Stimulated activated CD8-positive, alpha-beta memory T cell treated with anti-CD3 and anti-CD28 coated beads, Interleukin-2, amount 100 ng/mL, for 48 hours (primary cell): Measurements from ENCODE around the gene CD27.
"Not testable (repeated sequence)": the region's sequence is repeated elsewhere in the genome, so short reads cannot be mapped to it uniquely, and the experiment has no call there.

Source experiments
- DNase-seq, 2 donors: peaks; one replicate each; pipeline ENCODE4 v3.0.0-alpha.2; 2020; ENCODE audit warnings: low read depth in 2 of 2

CD27 gene

DNA sequence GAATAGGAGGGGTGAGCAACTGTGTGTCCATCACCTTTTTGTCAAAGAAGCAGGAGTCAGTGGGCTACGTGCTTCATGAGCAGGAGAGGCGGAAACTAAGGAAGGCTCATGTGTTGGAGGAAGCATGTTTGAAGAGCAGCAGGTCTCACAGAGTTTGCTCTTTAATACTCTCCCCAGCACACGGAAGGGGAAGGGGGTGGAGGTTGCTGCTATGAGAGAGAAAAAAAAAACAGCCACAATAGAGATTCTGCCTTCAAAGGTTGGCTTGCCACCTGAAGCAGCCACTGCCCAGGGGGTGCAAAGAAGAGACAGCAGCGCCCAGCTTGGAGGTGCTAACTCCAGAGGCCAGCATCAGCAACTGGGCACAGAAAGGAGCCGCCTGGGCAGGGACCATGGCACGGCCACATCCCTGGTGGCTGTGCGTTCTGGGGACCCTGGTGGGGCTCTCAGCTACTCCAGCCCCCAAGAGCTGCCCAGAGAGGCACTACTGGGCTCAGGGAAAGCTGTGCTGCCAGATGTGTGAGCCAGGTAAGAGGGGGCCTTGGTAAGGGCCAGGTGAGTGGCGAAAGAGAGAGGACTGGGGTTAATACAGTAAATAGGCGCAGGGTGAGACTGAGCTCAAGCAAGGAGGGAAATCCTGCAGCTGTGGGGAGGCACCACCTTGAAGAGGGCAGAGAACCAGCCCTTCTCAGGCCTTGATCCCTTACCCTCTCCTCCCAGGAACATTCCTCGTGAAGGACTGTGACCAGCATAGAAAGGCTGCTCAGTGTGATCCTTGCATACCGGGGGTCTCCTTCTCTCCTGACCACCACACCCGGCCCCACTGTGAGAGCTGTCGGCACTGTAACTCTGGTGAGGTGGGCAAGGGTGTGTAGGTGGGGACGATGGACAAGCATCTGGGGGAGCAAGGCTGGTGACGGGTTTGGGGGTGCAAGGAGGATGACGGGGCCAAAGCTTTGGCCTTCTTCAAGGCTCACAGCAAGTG is at the start of gene CD27:
CD27 (plus strand) TSS at position 252 of the 985 bp plus-strand sequence; CDS start at position 393, 141 bp downstream.
- no peak for DNase-seq

DNA sequence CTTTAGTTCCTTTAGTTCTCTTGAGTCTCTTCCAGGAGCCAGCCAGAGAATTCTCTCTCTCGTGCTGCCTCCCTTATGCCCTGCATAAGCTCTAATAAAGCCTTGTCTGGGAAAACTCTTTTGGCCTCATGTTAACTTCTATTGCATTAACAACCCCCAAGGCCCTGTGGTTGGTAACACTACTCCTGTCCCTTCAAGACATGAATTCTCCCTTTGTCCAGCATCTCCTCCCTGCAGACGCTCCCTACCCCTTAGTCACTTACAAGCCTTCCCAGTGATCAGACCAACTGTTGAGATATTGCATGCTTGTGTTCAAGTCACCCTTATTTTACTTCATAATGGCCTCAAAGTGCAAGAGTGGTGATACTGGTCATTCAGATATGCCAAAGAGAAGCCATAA is 48.7 kb upstream of the CD27 start:
- DNase-seq: no peak

DNA sequence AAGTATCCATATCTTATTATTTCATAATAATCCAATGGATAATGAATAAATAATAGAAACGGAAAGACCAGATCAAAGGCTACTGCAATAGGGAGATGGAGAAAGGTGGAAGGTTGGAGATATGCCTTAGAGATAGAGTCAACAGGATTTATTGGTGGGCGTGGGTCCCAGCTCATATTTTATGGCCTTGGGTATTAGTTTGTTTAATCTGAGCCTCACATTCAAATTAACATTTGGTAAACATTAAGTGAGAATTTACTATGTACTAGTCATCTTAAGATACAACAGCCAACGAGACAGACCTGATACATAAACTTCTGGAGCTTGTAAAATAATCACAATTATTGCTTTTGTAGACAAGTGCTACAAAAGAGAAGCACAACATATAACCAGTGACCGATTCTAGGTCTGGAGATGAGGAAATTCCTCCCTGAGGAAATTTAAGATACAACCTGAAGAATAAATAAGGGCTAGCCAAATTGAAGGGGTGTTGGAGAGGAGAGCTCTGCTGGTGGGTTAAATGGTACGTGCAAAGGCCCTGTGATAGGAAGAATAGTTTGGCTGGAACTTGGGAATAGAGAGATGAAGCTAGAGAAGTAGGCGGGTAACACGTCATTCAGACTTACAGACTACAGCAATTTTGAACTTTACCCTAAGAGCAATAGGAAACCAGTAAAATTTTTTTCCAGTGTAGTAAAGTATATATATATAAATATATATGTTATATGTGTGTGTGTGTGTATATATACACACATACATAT is 44.7 kb upstream of the CD27 start:
- no peak for DNase-seq

DNA sequence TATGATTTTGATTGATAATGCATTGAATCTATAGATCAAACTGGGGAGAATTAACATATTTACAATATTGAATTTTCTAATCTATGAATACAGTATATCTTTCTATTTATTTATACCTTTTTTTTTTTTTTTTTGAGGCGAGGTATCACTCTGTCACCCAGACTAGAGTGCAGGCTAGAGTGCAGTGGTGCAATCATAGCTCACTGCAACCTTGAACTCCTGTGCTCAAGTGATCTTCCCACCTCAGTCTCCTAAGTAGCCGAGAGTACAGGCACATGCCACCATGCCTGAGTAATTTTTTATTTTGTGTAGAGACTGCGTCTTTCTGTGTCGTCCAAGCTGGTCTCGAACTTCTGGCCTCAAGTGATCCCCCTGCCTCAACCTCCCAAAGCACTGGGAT is 40.4 kb upstream of the CD27 start:
- no peak for DNase-seq

DNA sequence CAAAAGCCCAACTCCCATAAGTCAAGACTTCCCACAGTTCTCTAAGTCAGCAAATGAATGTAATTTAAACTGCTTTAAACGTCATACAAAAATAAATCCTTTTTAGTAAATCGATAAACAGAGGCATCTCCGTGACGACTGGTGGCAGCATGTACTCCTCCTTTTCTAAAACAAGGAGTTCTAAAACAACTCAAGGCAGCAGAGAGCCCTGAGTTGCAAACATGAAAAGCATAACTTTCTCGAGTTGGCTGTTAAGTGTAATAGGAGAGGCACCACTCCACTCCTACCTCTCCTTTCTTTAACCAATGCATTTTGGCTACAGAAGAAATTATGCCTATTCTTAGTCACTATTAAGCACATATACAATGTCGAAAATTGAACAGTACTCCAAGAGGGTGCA is 38.8 kb upstream of the CD27 start:
- no peak for DNase-seq

DNA sequence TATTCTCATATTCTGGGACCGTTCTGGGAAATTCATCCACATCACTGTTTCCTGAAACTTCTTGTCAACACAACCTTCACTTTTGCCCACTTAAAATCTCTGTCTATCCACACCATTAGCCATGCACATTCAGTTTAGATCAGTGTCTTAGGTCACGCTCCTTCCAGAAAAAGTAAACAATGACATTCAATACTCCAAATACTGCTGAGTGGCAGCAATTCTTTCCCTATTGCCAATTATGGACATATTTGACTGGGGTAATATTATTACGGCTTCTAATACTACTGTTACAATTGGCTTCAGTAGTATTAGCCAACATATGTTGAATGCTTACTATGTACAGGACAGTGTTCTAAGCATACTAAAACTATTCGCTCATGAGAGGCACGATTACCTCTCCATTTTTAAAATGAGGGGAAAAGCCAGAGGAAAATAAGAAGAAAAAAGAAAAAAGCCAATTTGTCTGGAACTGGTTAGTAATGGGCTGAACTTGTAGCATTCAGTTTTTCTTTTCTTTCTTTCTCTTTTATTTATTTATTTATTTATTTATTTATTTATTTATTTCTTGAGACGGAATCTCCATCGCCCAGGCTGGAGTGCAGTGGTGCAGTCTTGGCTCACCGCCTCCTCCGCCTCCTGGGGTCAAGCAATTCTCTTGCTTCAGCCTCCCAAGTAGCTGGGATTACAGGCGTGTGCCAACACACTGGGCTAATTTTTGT is 37.4 kb upstream of the CD27 start:
- DNase-seq: no peak

DNA sequence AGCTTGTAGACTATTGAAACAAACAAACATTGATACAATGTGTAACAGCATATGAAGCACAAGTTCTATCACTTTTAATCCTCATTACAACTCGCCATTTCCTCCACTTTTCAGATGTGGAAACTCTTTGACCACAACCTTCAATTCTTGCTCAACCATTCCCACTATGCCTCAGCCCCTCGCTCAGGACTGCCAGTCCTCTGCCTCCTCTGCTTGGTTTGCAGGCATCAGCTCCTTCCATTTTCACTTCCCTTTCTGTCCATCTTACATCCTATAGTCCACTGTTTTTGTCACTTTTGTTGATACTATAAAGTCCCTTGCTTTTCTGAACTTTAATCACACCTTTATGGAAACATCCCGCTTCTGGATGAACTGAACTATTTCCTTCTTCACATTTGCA is 28.2 kb upstream of the CD27 start:
- DNase-seq: no peak

DNA sequence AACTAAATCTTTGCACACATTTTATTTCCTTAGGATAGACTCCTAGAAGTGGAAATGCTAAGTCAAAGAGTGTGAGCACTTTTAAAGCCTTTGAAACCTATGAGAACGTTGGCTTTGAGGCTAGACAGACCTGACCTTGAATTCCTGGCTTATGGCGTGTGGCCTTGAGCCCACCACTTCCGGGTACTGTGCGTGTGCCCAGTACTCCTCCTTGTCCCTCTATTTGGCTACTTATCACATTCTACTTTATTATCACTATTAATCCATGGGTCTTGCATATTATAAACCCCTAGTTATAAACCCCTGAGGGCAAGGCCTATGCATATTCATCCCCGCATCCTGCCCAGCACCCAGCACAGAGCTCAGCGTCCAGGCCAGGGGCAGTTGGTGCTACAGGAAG is 26.0 kb upstream of the CD27 start:
- DNase-seq: no peak

DNA sequence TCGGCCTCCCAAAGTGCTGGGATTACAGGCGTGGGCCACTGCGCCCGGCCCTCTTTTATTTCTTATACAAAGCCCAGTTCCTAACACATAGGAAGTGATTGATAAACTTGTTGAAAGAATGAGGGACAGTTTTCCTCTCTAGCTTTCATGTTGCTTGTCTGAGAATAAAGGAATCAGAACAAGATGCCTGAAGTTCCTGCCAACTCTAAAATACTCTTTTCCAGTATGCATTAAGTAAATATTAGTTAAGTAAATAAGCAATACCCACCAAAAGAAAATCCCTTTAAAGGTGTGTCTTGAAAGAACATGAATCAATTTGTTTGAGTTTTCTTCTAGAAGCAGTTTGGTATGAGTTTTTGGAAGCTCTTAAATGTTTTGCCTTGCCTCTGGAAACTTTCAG is 24.4 kb upstream of the CD27 start:
- DNase-seq: no peak

DNA sequence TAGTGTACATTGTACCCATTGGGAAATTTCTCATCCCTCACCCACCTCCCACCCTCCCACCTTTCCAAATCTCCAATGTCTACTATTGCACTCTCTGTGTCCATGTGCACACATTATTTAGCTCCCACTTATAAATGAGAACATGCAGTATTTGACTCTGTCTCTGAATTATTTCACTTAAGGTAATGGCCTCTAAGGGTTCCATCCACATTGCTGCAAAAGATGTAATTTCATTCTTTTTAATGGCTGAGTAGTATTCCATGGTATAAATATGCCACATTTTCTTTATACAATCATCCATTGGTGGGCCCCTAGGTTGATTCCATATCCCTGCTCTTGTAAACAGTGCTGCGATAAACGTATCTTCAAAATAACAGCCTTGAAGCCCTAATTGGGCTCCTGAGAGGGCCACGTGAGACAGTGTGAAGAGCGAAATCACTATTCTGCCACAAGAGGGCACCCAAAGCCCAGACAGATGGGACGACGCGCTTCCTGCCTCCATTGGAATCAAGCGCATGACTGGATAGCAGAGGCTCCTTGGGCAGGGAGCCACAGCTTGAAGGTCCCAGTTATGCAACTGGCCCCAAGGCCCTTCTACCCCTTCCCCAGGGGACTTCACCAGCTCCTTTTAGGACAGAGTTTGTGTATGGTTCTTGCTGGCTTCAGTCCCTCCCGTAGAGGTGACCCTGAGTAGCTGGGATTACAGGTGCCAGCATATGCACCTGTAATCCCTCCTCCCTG is 21.3 kb upstream of the CD27 start:
- DNase-seq: peak in 1 of 2 donors; percentile 57

DNA sequence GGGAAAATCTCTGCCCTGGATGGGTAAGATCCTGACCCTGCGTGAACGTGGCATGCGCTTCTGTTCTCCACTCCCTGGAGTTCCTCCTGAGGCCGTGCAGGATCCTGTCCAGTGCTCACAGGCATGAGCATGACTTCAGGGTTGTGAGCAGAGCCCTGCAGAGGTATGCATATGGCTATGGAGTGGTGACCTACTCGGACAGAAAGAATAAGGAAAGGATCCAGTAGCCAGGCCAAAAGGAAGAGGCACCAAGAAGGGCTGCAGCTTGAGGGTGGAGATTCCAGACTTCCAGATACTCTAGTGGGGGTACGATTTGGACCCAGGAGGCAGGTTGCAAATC is 20.8 kb upstream of the CD27 start:
- no peak for DNase-seq

DNA sequence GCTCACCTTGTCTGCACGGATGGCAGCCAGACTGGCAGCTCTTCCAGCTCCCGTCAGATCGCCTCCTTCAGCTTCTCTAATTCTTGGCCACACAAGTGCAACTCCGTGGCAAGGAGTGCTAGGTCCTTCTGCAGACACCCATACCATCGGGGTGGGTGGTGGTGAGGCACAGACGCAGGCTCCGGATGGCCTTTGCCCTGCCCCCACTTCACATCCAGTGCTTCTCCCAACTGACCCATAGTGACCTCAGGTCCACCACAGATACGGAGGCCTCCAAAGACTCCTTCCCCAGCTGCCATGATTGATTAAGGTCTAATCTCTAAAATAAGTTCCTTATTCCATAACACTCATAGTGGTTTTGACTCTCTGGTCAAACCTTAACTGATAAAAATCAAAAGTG is 19.9 kb upstream of the CD27 start:
- DNase-seq: no peak

DNA sequence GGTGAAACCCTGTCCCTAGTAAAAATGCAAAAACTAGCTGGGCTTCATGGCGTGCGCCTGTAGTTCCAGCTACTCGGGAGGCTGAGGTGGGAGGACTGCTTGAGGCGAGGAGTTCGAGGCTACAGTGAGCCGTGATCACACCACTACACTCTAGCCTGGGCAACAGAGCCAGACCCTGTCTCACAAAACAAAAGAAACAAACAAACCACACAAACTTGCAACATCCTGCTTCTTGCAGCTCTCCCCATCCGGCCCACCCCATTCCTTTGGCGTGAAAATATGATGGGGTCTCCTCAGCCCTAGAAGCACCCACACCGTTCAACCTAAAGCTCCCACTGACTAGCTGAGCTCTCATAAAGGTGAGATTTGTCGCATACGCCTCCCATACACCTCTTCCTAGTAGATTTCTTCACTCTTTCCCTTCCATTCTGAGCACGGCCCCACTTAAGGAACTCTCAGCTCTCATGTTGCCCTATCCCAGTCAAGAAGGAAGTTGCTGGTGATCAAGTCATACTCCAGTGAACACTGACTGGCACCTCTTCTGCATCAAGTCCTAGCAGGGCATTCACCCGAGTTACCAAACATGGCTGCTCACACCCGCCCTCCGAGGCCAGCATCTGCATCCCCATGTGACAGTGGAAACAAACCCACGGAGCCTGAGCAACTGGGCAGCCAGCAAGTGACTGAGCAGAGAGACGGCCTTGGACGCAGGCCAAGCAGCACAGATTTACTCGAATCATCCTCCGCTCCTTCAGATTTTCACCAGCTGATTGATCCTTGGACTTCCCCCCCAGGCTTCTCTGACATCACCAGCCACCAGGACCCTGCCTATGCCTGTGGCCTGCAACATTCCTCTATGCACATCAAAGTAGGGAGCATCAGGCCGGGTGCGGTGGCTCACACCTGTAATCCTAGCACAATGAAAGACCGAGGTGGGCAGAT is 18.9 kb upstream of the CD27 start:
- DNase-seq: no peak

DNA sequence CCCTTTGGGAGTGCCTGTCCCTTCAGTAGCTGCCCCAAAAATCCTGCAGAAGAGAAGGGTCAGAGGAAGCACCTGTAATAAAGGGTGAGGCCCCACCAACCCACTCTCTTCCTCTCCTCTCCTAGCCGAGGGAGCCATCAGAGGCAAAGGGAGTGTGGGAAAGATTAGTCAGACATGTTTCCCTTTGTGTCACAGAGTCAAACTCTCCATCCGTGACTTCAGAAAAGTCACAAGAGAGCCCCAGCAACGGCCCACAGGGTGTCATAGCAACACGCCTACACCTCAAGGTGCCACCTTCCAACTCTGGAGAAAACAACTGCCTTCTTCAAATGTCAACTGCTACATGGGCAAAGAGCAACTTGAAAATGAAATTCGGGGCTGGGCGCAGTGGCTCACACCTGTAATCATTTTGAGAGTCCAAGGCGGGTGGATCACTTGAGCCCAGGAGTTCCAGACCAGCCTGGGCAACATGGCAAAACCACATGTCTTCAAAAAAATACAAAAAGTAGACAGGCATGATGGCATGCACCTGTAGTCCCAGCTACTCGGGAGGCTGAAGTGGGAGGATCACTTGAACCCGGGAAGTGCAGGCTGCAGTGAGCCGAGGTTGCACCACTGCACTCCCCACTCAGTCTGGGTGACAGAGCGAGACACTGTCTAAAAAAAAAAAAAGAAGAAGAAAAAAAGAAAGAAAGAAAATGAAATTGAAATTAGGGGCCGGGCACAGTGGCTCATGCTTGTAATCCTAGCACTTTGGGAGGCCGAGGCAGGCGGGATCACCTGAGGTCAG is 17.7 kb upstream of the CD27 start:
- DNase-seq: peak; percentile 82 to 88

DNA sequence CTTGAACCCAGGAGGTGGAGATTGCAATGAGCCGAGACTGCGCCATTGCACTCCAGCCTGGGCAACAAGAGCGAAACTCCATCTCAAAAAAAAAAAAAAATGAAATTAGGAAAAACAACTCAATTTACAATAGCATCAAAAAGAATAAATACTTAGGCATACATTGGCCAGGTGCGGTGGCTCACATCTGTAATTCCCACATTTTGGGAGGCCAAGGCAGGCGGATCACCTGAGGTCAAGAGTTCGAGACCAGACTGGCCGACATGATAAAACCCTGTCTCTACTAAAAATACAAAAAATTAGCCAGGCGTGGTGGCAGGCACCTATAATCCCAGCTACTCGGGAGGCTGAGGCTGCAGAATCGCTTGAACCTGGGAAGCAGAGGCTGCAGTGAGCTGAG is 17.0 kb upstream of the CD27 start:
- DNase-seq: not testable (repeated sequence)

DNA sequence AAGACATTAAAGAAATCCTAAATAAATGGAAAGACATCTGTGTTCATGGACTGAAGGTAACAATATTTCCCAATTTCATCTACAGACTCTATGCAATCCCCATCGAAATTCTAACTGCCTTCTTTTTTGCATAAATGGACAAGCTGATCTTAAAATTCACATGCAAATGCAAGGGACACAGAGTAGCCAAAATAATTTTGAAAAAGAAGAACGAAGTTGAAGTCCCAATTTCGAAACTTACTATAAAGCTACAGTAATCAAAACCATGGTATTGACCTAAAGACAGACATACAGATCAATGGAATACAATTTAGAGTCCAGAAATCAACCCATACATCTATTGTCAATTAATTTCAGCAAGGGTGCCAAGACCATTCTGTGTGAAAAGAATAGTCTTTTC is 16.4 kb upstream of the CD27 start:
- no peak for DNase-seq

DNA sequence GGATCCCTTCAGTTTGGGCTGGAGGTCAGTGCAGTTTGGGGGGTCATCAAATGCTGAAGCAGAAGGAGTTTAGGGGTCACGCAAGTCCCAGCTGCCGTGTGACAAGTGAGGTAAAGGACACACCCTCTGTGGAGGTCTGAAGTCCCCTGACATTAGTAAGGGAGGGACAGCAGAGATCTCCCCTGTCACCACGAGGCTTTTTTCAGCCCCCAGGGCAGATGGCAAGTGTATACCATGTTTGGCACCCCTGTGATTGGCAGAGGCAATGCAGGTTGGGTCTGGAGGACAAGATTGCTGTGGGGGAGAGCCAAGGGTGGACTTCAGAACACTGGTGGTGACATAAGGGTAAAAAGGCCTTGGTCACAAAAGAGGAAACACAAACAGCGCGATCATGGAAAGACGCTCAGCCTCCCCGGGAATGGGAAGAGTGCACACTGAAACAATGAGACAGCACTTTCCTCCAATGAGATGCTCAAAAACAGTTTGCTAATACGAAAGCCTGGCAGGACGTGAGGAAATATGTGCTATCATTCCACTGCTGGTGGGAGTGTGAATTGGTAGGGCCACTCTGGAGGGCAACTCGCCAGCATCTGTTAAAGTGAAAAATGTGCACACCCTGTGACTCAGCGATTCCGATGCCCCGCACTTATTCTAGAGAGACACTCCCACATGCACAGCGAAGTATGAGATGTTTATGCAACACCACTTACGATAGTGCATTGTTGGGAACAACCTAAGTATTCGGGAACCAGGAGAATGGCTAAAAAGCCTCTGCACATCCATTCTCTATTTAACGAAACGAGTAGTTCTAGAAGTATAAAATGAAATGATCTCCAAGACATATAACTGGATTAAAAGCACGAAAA is 14.4 kb upstream of the CD27 start:
- DNase-seq: no peak

DNA sequence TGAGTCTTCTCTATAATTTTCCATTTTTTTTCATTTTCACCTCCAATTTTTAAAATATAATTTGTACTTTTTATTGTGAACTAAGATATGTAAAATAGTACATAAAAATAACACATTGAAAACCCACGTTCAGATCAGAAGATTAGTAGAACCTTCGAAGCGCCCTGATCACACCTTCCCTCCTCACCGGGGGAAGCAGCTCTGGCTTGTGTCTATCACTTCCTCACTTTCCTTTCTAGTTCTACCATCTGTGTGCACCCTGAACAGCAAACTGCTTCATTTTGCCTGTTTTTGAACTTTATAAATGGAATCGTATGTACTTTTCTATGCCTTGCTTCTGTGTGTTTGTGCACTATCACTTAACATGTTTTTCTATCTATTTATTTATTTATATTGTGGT is 11.8 kb upstream of the CD27 start:
- no peak for DNase-seq
